GM10266 (cell line): ENCODE data around the gene FOCAD.

ENCODE experiments used
- DNase-seq: peaks from one replicate; pipeline ENCODE4 v3.0.0; 2012; ENCODE audit errors: extremely low spot score
- CTCF ChIP-seq: IDR thresholded peaks from 2 replicates; pipeline ENCODE4 v1.5.1; 2012; ENCODE audit warnings: mild to moderate bottlenecking, low read depth; ENCODE audit not compliant: control insufficient read depth, insufficient read depth; ENCODE audit errors: missing control alignments

The FOCAD gene

DNA sequence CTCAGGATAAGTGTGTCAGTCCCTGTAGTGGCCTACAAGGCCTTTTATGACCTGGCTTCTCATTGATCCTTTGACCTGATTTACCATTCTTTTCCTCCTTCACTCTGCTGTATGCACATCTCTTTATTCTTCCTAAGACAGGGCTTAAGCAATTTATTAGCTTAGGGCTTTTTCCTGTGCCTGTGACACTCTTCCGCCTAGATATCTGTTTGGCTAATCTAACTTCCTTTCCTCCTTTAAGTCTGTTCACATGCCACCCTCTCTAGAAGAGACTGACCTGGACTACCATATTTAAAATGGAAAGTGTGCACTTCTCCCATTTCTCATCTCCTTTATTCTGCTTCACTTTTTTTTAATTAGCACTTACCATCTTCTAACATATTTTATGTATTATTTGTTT lies 29.1 kb downstream of the FOCAD start:
- DNase-seq = no peak
- TF ChIP-seq CTCF = no peak

- TF ChIP-seq CTCF = no peak
- no peak for DNase-seq
Observed at GRCh38 chr9:20714442-20715415, 30.7 kb downstream of the FOCAD start.

DNA sequence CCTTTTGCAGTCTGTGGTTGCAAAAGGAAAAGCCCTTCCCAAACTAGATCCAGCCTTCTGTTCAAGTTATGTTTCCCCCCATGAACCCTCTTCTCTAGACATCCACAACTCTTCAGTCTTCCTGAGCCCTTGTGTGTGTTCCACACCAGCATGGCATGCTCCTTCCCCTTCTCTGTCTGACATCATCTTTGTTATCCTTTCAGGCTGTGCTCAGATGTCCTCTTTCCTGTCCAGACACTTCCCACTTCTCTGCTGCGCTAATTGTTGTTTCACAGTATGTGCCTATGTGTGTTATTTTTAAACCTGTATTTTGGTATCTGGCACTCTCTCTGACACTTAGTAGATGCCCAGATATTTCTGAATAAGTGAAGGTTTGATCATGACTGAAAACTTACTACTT lies 38.2 kb downstream of the FOCAD start:
- DNase-seq = no peak

DNA sequence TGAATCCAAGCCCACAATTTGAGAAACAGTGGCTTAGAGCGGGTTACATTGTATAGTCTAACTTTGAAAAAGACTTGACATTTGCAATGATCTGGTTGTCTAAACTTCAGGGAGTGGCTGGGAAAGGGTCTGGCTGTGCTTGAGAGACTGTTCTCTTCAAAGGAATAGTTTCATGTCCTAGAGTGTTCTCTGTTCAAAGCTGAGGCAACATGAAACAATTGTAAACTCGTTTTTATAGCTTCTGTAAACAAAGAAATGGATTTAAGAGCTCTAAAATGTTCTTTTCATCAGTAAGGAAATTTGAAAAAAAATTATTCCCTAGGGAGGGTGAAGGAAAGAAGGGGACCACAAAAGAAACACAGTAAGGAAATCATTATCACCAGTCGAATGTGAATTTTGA lies 41.6 kb downstream of the FOCAD start:
- no peak for DNase-seq
- TF ChIP-seq CTCF = no peak

More for the DNA sequence above, 38.2 kb downstream of the FOCAD start:
- no peak for TF ChIP-seq CTCF

DNA sequence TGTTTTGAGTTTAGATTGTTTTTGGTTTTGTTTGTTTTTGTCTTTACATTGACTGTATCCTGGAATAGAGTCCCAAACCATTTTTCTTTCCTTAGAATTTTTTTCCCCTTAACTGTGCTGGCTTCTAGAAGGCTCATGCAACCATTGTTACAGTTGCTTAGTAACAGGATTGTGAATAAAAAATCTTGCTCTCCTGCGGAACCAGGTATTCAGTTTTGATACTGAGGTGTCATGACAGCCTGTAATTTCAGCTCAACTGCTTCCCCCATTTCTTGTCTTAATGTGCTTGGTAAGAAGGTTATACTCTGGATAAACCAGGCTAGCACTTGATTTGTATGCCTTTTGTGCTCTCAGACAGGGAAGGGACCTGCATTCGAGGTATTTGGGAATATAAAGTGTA lies 42.1 kb downstream of the FOCAD start:
- no peak for TF ChIP-seq CTCF
- no peak for DNase-seq

GRCh38 chr9:20728493-20729220 lies 44.6 kb downstream of the FOCAD start:
- TF ChIP-seq CTCF = no peak
- no peak for DNase-seq

GRCh38 chr9:20729523-20729922 lies 45.5 kb downstream of the FOCAD start:
- no peak for TF ChIP-seq CTCF
- DNase-seq = no peak
